GM18870 (cell line): ENCODE measurements around the gene AVEN.
"Not testable (repeated sequence)": the region's sequence is repeated elsewhere in the genome, so short reads cannot be mapped to it uniquely, and the experiment has no call there.

Experiments used
- ATAC-seq: cut with Tn5 transposase; IDR thresholded peaks from one replicate; pipeline ENCODE4 v1.9.1; 2021; ENCODE audit warnings: moderate library complexity; ENCODE audit not compliant: unreplicated experiment

The AVEN gene

DNA sequence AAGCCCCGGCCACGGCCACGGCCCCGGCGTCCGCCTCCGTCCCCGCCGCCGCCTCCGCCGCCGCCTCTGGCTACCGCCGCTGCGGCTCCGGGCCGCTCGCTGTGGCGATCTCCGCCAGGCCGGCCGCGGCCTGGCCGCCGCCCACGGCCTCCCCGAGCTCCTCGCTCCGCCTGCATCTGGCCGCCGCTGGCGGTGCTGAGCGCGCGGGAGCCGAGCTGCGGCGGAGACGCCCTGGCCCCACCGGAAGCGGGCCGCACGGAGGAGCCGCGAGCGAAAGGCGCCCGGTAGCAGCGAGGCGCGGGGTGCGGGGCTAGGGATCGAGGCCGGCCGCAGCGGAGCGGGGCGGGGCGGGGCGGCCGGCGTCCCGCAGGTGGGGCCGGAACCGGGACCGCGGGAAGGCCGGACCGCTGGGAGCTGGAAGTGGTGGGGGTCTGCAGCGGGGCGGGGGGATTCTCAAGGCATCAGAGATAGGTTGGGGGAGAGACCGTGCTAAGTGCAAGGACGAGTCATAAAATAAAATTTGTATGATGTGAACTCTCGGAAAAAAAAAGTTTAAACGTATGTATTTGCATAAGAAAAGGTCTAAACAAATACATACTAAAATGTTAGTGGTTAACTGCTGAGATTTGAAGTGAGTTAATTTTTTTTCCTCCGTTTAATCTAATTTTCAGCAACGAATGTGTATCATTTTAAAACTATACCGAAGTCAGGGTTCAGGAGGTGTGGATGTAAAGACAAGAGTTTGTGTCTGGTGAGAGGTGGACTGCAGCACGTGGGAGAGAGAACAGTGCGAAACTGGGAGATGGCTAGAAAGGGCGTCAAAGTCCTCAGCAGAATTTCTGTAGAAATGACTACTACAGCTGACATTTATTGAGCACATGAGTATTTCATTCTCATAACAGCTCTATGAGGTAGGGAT lies at the start of gene AVEN:
Gene AVEN, minus strand, starts transcription at position 334 of the 919 bp plus-strand sequence. Its CDS starts 158 bp downstream, at position 176.
- ATAC-seq: peak; percentile 5

DNA sequence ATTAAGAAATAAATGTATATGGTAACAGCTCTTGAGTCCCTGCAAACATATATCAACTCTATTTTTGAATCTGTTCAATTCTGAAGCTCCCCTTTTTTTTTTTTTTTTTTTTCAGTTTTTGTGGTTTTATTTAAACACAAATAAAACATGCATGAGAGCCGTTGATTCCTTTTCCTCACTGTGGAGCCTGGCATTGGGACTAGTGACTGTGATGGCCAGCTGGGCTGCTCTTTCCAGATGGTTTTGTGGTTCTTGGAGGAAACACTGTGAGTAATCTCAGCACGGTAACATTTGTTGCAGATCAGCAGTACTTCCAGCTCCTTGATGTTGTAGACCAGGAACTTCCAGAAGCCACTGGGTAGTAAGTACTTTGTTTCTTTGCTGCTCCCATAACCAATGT lies 46.7 kb upstream of the AVEN start:
- no peak for ATAC-seq

- no peak for ATAC-seq
These were observed 45.1 kb upstream of the AVEN start for GRCh38 chr15:34084086-34084485.

- ATAC-seq: no peak
These were observed 40.9 kb upstream of the AVEN start for GRCh38 chr15:34079904-34080303.

DNA sequence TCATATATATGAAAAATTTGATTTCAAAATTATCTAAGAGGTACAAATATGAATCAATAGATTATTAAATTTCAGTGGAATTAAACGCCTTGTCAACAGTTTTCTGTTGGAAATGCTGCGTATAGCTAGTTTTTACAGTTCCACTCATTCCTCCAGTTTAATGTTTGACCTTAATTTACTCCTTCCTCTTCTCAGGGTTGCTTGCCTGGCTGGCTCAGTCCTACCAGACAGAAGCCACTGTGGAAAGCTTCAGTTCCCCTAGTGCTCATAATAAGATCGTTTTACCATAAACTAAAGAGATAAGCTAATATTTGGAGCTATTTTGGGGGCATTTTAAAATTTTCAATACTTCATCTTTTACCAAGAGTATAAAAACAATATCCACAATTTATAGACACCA lies 39.9 kb upstream of the AVEN start:
- ATAC-seq: no peak

- ATAC-seq: no peak
These were observed 37.8 kb upstream of the AVEN start for GRCh38 chr15:34076785-34077184.

GRCh38 chr15:34070003-34070402 lies 31.0 kb upstream of the AVEN start:
- ATAC-seq: no peak

GRCh38 chr15:34065941-34066340 lies 26.9 kb upstream of the AVEN start:
- no peak for ATAC-seq

GRCh38 chr15:34065261-34065660 lies 26.3 kb upstream of the AVEN start:
- no peak for ATAC-seq

- ATAC-seq: no peak
These were observed 25.4 kb upstream of the AVEN start for GRCh38 chr15:34064438-34064837.

GRCh38 chr15:34059946-34060345 lies 20.9 kb upstream of the AVEN start:
- ATAC-seq: no peak

GRCh38 chr15:34059476-34059875 lies 20.5 kb upstream of the AVEN start:
- ATAC-seq: no peak

DNA sequence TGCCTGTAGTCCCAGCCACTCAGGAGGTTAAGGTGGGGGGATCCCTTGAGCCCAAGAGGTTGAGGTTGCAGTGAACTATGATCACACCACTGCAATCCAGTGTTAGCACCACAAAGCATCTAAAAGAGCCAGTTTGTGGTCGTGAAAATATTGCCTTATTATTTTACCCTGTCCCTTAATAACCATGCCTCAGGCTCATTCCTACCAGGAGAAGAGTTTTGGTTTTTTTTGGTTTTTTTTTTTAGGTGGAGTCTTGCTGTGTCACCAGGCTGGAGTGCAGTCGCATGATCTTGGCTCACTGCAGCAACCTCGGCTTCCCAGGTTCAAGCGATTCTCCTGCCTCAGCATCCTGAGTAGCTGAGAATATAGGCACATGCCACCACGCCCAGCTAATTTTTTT lies 17.9 kb upstream of the AVEN start:
- ATAC-seq: no peak

- ATAC-seq: no peak
These were observed 17.0 kb upstream of the AVEN start for GRCh38 chr15:34055868-34056595.

- no peak for ATAC-seq
These were observed 15.2 kb upstream of the AVEN start for GRCh38 chr15:34054081-34054707.

DNA sequence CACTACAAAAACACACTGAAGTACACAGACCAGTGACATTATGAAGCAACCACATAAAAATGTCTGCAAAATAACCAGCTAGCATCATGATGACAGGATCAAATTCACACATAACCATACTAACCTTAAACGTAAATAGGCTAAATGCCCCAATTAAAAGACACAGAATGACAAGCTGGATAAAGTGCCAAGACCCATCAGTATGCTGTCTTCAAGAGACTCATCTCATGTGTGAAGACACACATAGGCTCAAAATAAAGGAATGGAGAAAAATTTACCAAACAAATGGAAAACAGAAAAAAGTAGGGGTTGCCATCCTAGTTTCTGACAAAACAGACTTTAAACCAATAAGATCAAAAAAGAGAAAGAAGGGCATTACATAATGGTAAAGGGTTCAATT lies 11.4 kb upstream of the AVEN start:
- ATAC-seq: not testable (repeated sequence)

DNA sequence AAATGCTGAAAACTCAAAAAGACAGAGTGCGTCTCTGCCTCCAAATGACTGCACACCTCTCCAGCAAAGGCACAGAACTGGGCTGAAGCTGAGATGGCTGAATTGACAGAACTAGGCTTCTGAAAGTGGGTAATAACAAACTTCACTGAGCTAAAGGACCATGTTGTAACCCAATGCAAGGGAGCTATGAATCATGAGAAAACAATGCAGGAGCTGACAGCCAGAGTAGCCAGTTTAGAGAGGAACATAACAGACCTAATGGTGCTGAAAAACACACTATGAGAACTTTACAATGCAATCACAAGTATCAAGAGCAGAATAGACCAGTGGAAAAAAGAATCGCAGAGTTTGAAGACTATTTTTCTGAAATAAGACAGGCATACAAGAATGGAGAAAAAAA lies 10.1 kb upstream of the AVEN start:
- no peak for ATAC-seq

GRCh38 chr15:34047893-34048775 lies 9.1 kb upstream of the AVEN start:
- no peak for ATAC-seq

- no peak for ATAC-seq
These were observed 7.6 kb upstream of the AVEN start for GRCh38 chr15:34046471-34047145.

- no peak for ATAC-seq
These were observed 4.8 kb upstream of the AVEN start for GRCh38 chr15:34043813-34044212.
